Measurements from ENCODE around the gene KRTAP13-3. TPM values are rescaled to one million over a fixed set of nuclear protein-coding genes. Genes with fewer than 3 reads are reported as not detected.

KRTAP13-3 gene
- total RNA-seq, 1 experiment from 2014 or later: not detected

DNA sequence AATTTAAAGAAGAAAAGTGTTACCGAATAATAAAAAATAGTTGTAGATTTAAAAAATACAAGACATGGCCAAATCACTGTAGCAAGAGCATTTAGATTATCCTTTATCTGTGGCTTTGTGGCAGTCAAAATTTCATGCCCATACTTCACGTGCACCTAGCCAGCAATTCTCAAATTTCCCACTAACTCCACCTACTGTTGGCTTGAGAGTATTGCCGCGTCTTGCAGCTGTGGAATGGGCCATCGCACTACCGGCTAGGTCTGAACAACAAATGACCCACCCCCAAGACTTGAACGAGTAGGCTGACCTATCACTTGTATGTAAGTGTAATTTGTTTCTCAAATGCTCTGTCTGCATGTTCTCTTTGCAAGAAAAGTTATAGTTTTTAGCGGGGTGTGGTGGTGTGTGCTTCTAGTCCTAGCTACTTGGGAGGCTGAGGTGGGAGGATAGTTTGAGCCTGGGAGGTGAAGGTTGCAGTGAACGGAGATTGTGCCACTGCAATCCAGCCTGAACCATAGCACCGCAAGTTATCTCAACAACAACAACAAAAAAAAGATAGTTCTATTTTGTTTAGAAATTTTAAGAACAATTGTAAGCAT, 8.4 kb upstream of the KRTAP13-3 start:
- no peak overlapping the region for H2AK5ac ChIP-seq (ENCODE audit: insufficient read length, low read length)
- no peak overlapping the region for H2BK12ac ChIP-seq (ENCODE audit: insufficient read length, low read depth, low read length)
- no peaks in the 10 kb centered on the region for H3K79me2 ChIP-seq (ENCODE audit: insufficient read depth, low read length)
- Mint-ChIP-seq H3K4me1 (peaks cover 10 to 14% of the 10 kb centered on the region in 2 experiments), H3K27ac (no peak overlapping the region), H3K4me3 (no peak overlapping the region), H3K36me3 (ENCODE audit: insufficient read depth in 1 of 3, low read depth in 3 of 3) (peaks cover 0 to 2% (median 0%) of the 10 kb centered on the region in 3 experiments; a peak in 2 of 7 replicates), H3K27me3 (ENCODE audit: low read depth) (no peaks in the 10 kb centered on the region), H3K9me3 (peaks cover 0 to 2% of the 10 kb centered on the region in 2 experiments; a peak in 1 of 5 replicates)
- H3K23ac ChIP-seq (ENCODE audit: insufficient read length, low read depth, low read length): no peak overlapping the region
- no peak overlapping the region for H3K14ac ChIP-seq (ENCODE audit: insufficient read depth, low read length)
- no peak overlapping the region for H3T11ph ChIP-seq (ENCODE audit: low read length)
- H3K27ac ChIP-seq (ENCODE audit: insufficient read length, low read depth, low read length): no peak overlapping the region
- H3K27me3 ChIP-seq (ENCODE audit: insufficient read depth, low read length): no peaks in the 10 kb centered on the region
- no peak overlapping the region for H2AFZ ChIP-seq (ENCODE audit: low read length)
- H2BK5ac ChIP-seq (ENCODE audit: insufficient read length, low read length): no peak overlapping the region
- peak; percentile 76 for DNase-seq
- no peak overlapping the region for H2BK15ac ChIP-seq (ENCODE audit: low read depth, low read length)
- H3K18ac ChIP-seq (ENCODE audit: insufficient read length, low read depth, low read length): no peak overlapping the region
- H3K4me2 ChIP-seq (ENCODE audit: insufficient read depth, insufficient read length, low read length): no peak overlapping the region
- no peaks in the 10 kb centered on the region for H3K9me3 ChIP-seq (ENCODE audit: control insufficient read depth, low read depth, low read length)
- H3K9ac ChIP-seq (ENCODE audit: extremely low read depth, insufficient read length, low read length): no peak overlapping the region
- no peak overlapping the region for H3K4ac ChIP-seq (ENCODE audit: low read depth, low read length)
- H2BK20ac ChIP-seq (ENCODE audit: low read depth, low read length, poor library complexity, severe bottlenecking): no peak overlapping the region
- no peak overlapping the region for H3K56ac ChIP-seq (ENCODE audit: insufficient read length, low read depth, low read length)
- H3K23me2 ChIP-seq (ENCODE audit: insufficient read length, low read depth, low read length, poor library complexity, severe bottlenecking): no peaks in the 10 kb centered on the region
- TF ChIP-seq CTCF (conservative IDR thresholded peaks at IDR 0.05): peak; percentile 73
- no peak overlapping the region for H2BK120ac ChIP-seq (ENCODE audit: low read depth, low read length, poor library complexity, severe bottlenecking)
- H3K4me1 ChIP-seq (ENCODE audit: insufficient read depth, low read length): no peaks in the 10 kb centered on the region
- H4K5ac ChIP-seq (ENCODE audit: insufficient read length, low read depth, low read length): no peak overlapping the region
- no peak overlapping the region for H4K8ac ChIP-seq (replicated peaks; ENCODE audit: insufficient read length, low read depth, low read length)
- H3K79me1 ChIP-seq (ENCODE audit: insufficient read depth, low read depth, low read length, poor library complexity, severe bottlenecking): no peaks in the 10 kb centered on the region
- no peak overlapping the region for H4K91ac ChIP-seq (ENCODE audit: insufficient read length, low read depth, low read length)
- H4K20me1 ChIP-seq (ENCODE audit: control insufficient read depth, insufficient read depth, insufficient read length): no peaks in the 10 kb centered on the region
- WGBS (ENCODE audit: extremely low coverage, insufficient read length, low lambda C conversion rate): no CpG with 5 or more reads among the region's 10 CpGs
